ENCODE measurements around the gene CFD.

The CFD gene

DNA sequence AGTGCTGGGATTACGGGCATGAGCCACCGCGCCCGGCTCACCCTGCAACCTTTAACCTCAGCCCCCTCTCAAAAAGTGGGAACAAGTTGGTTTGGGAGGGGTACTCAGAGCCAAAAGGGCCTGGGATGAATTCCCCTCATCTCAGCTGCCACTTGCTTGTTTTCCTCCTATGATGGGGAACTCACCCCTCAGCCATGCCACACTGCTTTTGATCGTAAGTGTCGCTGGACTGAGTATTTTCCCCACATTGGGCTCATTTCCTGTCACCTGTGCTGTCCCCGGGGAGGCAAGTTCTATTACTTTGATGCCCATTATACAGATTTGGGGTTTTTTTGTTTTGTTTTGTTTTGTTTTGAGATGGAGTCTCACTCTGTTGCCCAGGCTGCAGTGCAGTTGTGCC lies 47.0 kb downstream of the CFD start:
- DNase-seq (ENCODE audit: low read depth in 3 of 3), result no peak

DNA sequence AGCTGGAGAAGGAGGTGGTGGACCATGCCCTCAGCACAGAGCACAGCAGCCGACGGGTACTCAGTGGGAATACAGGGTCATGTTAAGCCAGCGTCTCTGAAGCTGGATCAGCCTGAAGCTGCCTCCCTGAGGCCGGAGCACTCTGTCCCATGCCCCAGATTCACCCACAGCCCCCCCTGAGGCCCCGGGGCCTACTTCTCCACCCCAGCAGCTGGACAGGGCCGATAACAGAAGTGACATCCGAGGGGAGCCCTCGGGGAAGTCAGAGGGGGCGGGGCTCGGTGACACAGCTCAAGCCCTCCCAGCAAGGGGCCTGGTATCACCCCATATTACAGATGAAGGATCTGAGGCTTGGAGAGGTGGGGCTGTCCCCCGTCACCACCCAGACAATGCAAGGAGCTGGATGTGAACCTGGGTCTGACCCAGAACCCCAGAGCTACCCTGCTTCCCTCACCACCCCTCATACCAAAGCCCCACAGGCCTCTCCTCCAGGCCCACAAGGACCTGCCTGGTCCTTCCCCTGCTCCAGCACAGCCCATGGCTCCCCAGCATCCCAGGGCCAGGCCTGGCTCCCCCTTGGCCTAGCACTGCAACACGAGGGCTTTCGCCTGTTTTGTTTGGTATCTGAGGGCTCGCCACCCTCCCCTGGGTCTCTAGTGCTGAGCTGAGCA lies 47.9 kb downstream of the CFD start:
- DNase-seq (ENCODE audit: low read depth in 3 of 3), result no peak

GRCh38 chr19:911197-912033 lies 52.0 kb downstream of the CFD start:
- no peak for DNase-seq (ENCODE audit: low read depth in 3 of 3)

DNA sequence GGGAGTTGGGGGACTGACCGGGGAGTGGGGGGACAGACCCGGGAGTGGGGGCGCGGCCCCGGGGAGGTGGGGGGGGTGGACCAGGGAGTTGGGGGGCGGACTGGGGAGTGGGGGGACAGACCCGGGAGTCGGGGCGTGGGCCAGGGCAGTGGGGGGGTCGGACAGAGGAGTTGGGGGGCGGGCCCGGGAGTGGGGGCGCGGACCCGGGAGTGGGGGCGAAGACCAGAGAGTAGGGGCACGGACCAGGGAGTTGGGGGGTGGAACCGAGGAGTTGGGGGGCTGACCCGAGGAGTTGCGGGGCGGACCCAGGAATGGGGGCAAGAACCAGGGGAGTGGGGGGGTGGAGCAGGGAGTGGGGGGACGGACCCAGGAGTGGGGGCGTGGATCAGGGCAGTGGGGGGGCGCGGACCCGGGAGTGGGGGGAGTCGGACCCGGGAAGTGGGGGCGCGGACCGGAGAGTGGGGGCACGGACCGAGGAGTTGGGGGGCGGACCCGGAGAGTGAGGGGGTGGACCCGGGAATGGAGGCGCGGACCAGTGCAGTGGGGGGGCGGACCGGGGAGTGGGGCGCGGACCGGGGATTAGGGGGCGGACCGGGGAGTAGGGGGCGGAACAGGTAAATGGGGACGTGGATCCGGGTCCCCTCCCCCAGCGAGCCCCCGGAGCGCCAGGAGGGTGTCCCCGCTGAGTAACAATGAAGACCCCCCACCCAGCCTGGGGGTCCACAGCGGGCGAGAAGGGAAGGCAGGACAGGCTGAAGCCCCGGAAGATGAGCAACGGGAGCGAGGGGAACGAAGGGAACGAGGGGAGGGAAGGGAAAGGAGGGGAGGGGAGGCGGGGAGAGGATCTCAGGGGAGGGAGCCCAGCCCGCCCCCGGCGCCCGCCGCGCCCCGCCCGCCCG lies 53.0 kb downstream of the CFD start:
- no peak for DNase-seq (ENCODE audit: low read depth in 3 of 3)
